NCI-H2196 treated with DMSO at 0.1 percent for 48 hours (cell line): ENCODE measurements around the gene NLRP6.

ENCODE experiments used
- DNase-seq: peaks from one replicate; lab custom pipeline; 2025; ENCODE audit not compliant: unreplicated experiment; lab: John Stamatoyannopoulos, UW

The NLRP6 gene

GRCh38 chr11:292211-293121, 14.3 kb downstream of the NLRP6 start:
- DNase-seq: no peak

DNA sequence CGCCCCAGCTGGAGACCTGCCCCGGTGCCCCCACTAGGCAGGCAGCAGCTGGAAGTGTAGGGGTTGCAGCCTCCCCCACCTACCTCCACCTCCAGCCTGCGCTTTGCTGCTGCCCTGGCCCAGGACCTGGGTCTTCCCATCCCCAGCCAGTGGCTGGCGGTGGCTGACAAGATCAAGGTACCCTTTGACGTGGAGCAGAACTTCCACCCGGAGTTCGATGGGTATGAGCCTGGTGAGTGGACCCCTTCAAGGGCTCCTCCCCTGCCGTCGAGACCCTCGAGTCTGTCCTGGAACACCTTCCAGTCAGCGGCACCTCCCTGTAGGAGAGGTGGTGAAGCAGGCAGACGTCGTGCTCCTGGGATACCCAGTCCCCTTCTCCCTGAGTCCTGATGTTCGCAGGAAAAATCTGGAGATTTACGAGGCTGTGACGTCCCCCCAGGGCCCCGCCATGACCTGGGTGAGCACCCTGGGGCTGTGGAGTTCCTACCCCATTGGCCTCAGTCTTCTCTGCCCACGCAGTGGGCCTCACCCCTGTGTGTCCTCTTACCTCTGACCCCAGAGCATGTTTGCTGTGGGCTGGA, 15.2 kb downstream of the NLRP6 start:
- DNase-seq: no peak

GRCh38 chr11:293852-294661, 15.8 kb downstream of the NLRP6 start:
- no peak for DNase-seq

GRCh38 chr11:294780-295179, 16.6 kb downstream of the NLRP6 start:
- DNase-seq: no peak

DNA sequence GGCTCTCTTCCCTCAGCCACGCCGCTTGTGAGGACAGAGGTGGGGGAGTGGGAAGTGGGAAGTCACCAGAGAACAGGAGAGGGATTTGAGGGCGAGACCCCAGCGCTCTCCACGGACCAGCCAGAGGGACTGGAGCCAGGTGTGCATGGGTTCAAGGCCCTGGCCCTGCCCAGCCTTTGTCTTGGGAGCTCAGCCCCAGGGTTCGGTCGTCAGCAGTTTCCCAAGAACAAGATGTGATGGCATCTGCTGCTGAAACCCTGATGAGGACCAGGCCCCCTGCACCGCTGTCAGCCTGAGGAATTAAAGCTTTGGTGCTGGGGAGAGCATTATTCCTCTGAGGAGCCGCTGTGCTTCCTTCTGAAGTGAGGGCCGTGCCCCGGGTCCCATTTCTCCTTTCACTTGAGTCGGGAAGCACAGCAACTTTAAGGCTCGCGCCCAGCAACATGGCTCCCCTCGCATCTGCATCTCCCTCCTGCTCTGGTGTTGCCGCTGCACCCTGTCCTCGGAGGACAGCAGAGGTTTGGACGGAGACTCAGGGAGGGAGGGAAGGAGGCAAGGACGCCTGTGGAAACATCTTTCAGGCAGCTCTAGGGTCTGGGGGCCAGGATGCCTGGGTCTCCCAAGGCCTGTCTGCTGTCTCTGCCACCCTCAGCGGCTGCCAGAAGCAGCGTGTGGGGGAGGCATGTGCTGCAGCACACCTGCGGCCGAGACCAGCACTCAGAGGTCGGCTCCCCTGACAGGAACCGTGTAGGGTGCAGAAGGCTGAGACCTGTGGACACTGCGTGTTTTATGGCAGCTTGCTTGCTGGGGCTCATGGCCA, 17.4 kb downstream of the NLRP6 start:
- DNase-seq: no peak

DNA sequence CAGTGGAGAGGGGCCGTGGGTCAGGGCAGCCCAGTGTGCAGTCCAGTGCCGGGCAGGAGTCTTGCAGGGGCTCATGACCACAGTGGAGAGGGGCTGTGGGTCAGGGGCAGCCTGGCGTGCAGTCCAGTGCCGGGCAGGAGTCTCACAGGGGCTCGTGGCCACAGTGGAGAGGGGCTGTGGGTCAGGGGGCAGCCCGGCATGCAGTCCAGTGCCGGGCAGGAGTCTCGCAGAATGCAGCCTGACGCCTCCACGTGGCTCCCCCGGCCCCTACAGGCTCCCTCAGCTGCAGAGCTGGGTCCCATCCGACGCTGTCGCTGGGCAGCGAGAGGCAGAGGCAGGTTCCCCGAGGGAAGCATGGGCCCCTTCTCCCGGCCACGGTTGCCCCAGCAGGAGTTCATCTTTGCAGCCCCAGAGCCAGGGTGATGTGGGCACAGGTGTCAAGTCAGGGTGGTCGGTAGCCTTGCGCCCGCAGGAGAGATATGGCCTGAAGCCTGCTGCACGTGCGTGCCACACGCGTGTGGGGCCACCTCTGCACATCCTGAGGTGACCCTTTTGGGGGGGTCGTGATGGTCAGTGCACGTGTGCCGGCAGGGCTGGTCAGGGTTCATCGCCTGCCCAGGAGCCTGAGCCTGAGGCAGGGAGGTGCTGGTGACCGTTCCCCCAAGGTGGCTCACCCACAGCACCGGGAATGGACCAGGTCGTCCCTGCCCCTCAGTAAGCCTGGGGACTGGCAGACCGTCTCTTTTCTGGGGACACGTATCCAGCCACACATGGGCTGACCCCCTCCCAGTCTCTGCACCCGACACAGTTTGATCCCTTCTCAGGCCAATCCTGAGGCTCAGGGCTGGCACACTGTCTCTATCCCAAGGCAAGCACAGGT, 18.2 kb downstream of the NLRP6 start:
- no peak for DNase-seq

DNA sequence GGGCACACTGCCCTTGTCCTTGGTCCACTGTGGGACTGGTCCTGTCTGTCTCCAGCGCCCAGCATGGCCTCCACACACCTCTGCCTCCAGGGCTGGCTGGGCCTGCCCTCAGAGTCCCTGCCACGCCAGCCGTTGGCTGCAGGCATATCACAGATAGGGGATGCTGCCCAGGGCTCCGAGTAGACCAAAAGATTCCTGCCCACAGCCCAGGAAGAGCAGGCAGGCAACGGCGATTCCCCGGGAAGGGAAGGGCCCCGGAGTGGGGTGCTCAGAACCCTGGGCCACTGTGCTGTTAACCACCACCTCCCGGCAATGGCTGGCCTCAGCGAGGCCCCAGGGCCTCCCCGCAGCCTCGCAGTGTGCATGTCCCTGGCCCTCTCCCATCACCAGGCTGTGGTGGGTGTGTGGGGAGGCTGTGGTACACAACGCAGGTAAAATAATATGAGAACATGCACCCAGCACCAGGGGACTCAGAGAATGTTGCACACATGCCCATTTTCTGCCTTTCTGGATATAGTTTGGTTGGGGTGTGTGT, 18.9 kb downstream of the NLRP6 start:
- no peak for DNase-seq

GRCh38 chr11:297586-298405, 19.6 kb downstream of the NLRP6 start:
- DNase-seq: no peak

- no peak for DNase-seq
Observed at GRCh38 chr11:298406-299065, 20.3 kb downstream of the NLRP6 start.

GRCh38 chr11:299081-299891, 21.1 kb downstream of the NLRP6 start, which contains the start of gene IFITM5:
IFITM5 (minus strand) TSS chr11:299526; CDS start chr11:299490, 36 bp downstream.
- DNase-seq: no peak

- no peak for DNase-seq
Observed at GRCh38 chr11:299951-300735, 21.9 kb downstream of the NLRP6 start.

DNA sequence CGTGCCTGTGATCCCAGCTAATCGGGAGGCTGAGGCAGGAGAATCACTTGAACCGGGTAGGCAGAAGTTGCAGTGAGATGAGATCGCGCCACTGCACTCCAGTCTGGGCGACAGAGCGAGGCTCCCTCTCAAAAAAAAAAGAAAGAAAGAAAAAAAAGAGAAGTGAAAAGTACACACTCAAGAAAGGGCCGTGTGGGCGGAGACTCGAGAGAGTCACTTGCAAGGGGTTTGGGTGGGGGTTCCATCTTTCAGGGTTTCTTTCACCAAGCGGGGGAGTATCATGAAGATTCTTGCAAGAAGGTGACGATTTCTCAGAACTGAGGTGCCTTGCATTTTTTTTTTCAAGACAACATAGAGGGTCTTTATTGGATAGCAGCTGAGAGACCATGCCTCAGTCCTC, 25.2 kb downstream of the NLRP6 start:
- DNase-seq: no peak

DNA sequence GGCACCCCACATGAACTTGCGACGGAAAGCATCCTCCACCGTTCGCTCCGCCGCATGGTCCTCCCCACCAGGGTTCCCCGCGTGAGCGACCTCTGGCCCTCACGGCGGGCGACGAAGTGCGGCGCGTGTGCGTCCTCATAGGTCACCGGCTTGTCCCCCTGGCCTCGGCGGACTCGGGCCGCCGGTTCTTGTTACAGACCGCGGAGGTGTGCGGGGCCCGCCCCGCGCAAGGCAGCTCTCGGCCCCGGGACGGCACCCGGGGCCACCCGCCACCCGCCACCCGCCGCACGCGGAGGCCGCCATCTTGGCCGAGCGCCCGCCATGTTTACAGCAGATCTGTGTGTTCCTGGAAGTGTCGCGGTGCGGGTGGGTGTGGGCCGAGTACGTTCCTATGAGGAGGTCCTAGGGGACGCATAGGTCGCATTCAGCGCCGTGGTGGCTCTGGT, 25.9 kb downstream of the NLRP6 start:
- no peak for DNase-seq

GRCh38 chr11:304915-305843, 27.0 kb downstream of the NLRP6 start:
- peak; percentile 13 for DNase-seq

DNA sequence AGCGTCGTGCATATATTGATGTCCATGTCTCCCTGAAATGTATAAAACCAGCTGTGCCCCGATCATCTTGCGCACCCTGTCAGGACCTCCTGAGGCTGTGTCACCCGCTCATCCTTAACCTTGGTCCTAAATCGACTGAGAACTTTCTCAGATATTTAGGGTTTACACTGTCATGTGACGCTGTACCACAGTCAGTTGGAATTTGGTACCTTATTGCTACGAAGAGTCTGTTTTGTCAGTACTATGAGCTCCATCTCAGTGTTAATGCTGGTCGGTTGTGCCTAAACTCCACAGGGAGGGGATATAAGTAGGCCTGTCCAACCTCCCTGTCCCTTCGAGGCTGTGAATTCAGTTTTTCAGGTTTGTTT, 27.6 kb downstream of the NLRP6 start:
- DNase-seq: no peak
